Small intestine (tissue), 7 donors: Measurements from ENCODE around the gene MTX2. TPM values are rescaled to one million over a fixed set of nuclear protein-coding genes. Genes with fewer than 3 reads are reported as not detected.
"Not testable (repeated sequence)": the region's sequence is repeated elsewhere in the genome, so short reads cannot be mapped to it uniquely, and the experiment has no call there.

ENCODE experiments used
- DNase-seq, 2 donors: peaks; one replicate each; pipeline versions ENCODE4 v3.0.0 to v3.0.0-alpha.2; 2013
- FAIRE-seq: peaks from 2 replicates; lab custom pipeline; 2012; peaks lifted over from hg19 to GRCh38; lab: Jason Lieb, UNC
- H3K27ac ChIP-seq, 3 donors: one replicate each; pipeline ENCODE4 v1.5.1; 2013; ENCODE audit warnings: low read length in 2 of 3, mild to moderate bottlenecking in 2 of 3, control low read depth in 1 of 3, inconsistent platforms in 1 of 3, low read depth in 1 of 3, moderate library complexity in 1 of 3
- H3K27me3 ChIP-seq, 3 donors: one replicate each; pipeline ENCODE4 v1.6.1; 2013; ENCODE audit warnings: low read length in 3 of 3, inconsistent platforms in 1 of 3; ENCODE audit not compliant: control insufficient read depth in 3 of 3, insufficient read depth in 3 of 3
- H3K36me3 ChIP-seq, 3 donors: one replicate each; pipeline ENCODE4 v1.6.1; 2013; ENCODE audit warnings: low read length in 3 of 3, inconsistent platforms in 1 of 3, low read depth in 1 of 3, mild to moderate bottlenecking in 1 of 3, moderate library complexity in 1 of 3; ENCODE audit not compliant: control insufficient read depth in 3 of 3, insufficient read depth in 2 of 3
- H3K4me1 ChIP-seq, 3 donors: one replicate each; pipeline ENCODE4 v1.6.1; 2013; ENCODE audit warnings: low read length in 2 of 3, inconsistent platforms in 1 of 3, low read depth in 1 of 3, mild to moderate bottlenecking in 1 of 3, moderate library complexity in 1 of 3; ENCODE audit not compliant: control insufficient read depth in 3 of 3, insufficient read depth in 2 of 3
- H3K4me3 ChIP-seq, 3 donors: one replicate each; pipeline ENCODE4 v1.5.1; 2013; ENCODE audit warnings: low read length in 3 of 3, control low read depth in 1 of 3, inconsistent platforms in 1 of 3, low read depth in 1 of 3, mild to moderate bottlenecking in 1 of 3, moderate library complexity in 1 of 3
- H3K9me3 ChIP-seq, 2 donors: one replicate each; pipeline ENCODE4 v1.6.1; 2013; ENCODE audit warnings: low read depth in 1 of 2, low read length in 1 of 2; ENCODE audit not compliant: control insufficient read depth in 2 of 2, insufficient read depth in 1 of 2
- WGBS, 3 donors: extraction: QIAGEN DNeasy Blood & Tissue Kit; methylation state at CpG; one replicate each; pipeline ENCODE4 v1.1.7; 2013; 5-methylcytosine and 5-hydroxymethylcytosine counted together
- polyA plus RNA-seq, 4 donors: library from polyadenylated mRNA; stranded (reverse) in 3 of 4; unstranded in 1 of 4; fragments of 200-250 nt in 3 of 4; fragments of 120-200 nt in 1 of 4; gene quantifications; one replicate each; pipeline versions ENCODE4 v1.2.1 to v1.2.3, GENCODE V29; 2013
- donor health status: healthy with polysubstance abuse.
- donor health status: control.
- donor health status: control.
- donor health status: Bipolar disorder and iron deficiency.
- donor health status: healthy.

The MTX2 gene
- polyA plus RNA-seq, 4 donors: 28.1 to 53.7 (median 40.7) TPM

DNA sequence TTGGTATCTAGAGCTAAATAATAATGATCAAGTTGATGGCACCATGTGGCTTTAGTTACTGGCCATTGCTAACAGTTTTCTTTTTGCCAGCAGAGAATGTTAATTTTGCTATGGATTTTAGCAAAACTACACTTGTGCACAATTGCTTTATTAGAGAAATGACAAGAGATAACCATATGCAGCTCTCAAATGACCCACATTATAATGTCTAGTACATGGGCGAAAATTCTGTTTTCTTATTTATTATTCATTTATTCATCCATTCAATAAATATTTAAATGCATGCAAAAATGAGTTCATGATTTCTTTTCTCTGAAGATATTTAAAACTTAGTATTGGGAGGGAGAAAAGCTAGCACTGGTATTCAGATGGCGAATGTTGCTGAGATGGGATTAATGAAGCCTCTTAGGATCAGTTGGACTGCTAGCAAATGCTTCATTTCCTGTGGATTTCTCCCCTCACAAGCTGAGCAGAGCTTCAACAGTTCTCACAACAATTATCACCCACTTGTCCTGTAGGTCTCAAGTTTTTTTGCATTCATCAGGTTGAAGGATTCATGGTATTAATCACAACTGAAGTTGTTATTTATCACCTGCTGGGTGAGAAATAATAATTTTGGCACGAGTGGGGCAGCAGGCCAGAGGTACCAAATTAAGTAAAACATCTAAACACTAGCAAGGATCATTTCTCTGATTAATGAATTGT is 95.2 kb downstream of the MTX2 start:
- 78 to 79% (median 79%) methylated on average over 3 of the region's 3 CpGs for WGBS, 3 donors
- no peak for FAIRE-seq
- H3K9me3 ChIP-seq: no peaks in the 10 kb centered on the region

DNA sequence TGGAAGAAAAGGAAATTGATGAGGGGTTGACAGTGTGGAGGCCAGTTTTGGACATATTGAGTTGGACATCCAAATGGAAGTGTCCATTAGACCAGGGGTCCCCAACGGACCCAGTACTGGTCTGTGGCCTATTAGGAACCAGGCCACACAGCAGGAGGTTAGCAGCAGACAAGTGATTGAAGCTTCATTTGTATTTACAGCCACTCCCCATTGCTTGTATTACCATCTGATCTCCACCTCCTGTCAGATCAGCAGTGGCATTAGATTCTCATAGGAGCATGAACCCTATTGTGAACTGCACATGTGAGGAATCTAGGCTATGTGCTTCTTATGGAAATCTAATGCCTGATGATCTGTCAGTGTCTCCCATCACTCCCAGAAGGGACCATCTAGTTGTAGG is 99.1 kb downstream of the MTX2 start:
- Histone ChIP-seq H3K9me3 (no peaks in the 10 kb centered on the region), H3K4me3 (no peak overlapping the region), H3K27me3 (peaks cover 0 to 3% (median 2%) of the 10 kb centered on the region in 3 donors), H3K36me3 (no peaks in the 10 kb centered on the region), H3K27ac (no peak overlapping the region), H3K4me1 (no peaks in the 10 kb centered on the region)
- DNase-seq (no peak), FAIRE-seq (no peak)
- WGBS, 3 donors: 73 to 93% (median 78%) methylated on average over 1 of the region's 1 CpG

More for the DNA sequence above, 95.2 kb downstream of the MTX2 start:
- Histone ChIP-seq H3K4me1 (no peaks in the 10 kb centered on the region), H3K4me3 (no peak overlapping the region), H3K27me3 (no peaks in the 10 kb centered on the region), H3K36me3 (no peaks in the 10 kb centered on the region), H3K27ac (no peak overlapping the region)
- no peak for DNase-seq

DNA sequence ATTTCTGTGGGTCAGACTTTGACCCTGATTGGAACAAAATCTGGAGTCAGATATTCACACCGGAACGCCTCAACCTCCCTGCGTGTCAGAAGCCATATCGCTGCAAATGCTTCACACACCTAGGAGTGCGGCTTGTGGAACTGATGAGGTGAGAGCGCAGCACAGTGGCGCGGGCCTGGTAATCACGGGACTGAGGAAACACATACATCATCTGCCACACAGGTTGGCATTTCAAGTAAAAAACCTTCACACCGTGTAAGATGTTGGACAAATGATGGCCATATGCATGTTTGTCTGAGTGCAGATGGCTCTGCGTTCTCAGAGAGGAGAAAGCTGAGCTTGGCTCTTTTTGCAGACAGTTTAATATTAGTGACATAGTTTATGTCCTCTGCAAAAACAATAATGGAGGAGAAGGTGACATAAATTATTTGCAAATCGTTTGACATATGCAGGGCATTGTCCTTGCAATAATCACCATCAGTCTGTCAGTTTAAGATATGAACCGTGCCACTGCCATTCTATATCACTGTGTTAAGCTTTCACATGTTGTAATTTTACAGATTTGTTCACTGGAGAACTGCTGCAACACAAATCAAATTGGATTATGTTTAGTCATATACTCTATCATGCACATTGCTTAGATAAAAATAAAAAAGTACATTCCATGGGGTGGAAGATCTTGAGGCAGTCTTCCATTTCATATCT is 101.4 kb downstream of the MTX2 start:
- Histone ChIP-seq H3K4me1 (no peaks in the 10 kb centered on the region), H3K9me3 (no peaks in the 10 kb centered on the region), H3K36me3 (no peaks in the 10 kb centered on the region), H3K27ac (no peak overlapping the region), H3K4me3 (no peak overlapping the region), H3K27me3 (peaks cover 0 to 4% (median 3%) of the 10 kb centered on the region in 3 donors)
- no peak for DNase-seq
- WGBS, 3 donors: 70 to 78% (median 73%) methylated on average over 13 of the region's 13 CpGs
- FAIRE-seq: no peak

- H3K36me3 ChIP-seq, H3K4me3 ChIP-seq, FAIRE-seq, H3K9me3 ChIP-seq, H3K27me3 ChIP-seq, H3K27ac ChIP-seq, DNase-seq, H3K4me1 ChIP-seq: not testable (repeated sequence)
- 41 to 80% (median 43%) methylated on average over 1 of the region's 1 CpG for WGBS, 3 donors
Measured at GRCh38 chr2:176373155-176373554, 103.9 kb downstream of the MTX2 start.

DNA sequence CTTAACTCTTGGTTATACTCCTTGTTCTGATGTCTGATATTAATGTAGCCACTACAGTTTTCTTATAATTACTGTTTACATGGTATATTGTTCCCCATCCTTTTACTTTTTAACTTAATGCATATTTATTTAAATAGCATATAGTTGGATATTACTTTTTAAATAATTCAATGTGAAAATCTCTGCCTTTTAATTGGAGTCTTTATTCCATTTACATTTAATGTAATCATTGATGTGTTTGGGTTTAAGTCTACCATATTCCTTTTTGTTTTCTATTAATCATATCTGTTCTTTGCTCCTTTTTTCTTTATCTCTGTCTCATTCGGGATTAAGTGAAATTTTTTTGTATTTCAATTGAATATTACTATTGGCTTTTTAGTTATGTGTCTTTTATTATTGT is 109.1 kb downstream of the MTX2 start:
- peaks cover 0 to 4% of the 10 kb centered on the region in 2 donors for H3K9me3 ChIP-seq
- H3K36me3 ChIP-seq: no peaks in the 10 kb centered on the region
- no peak overlapping the region for H3K27ac ChIP-seq
- FAIRE-seq (no peak), DNase-seq (no peak)
- H3K4me1 ChIP-seq: no peaks in the 10 kb centered on the region
- WGBS, 3 donors: 86 to 94% (median 86%) methylated on average over 1 of the region's 1 CpG
- no peak overlapping the region for H3K4me3 ChIP-seq
- peaks cover 0 to 2% (median 0%) of the 10 kb centered on the region in 3 donors for H3K27me3 ChIP-seq

- Histone ChIP-seq H3K27me3 (no peaks in the 10 kb centered on the region), H3K4me1 (no peaks in the 10 kb centered on the region), H3K36me3 (no peaks in the 10 kb centered on the region), H3K9me3 (peaks cover 0 to 4% of the 10 kb centered on the region in 2 donors), H3K4me3 (no peak overlapping the region), H3K27ac (no peak overlapping the region)
- DNase-seq (no peak), FAIRE-seq (no peak)
- 90 to 97% (median 95%) methylated on average over 1 of the region's 1 CpG for WGBS, 3 donors
Measured at GRCh38 chr2:176380341-176380740, 111.1 kb downstream of the MTX2 start.

GRCh38 chr2:176383100-176383499 is 113.9 kb downstream of the MTX2 start:
- Histone ChIP-seq H3K9me3 (peaks cover 0 to under 1% of the 10 kb centered on the region in 2 donors), H3K36me3 (no peaks in the 10 kb centered on the region), H3K4me3 (no peak overlapping the region), H3K27ac (no peak overlapping the region), H3K4me1 (no peaks in the 10 kb centered on the region), H3K27me3 (no peaks in the 10 kb centered on the region)
- DNase-seq (no peak), FAIRE-seq (no peak)

DNA sequence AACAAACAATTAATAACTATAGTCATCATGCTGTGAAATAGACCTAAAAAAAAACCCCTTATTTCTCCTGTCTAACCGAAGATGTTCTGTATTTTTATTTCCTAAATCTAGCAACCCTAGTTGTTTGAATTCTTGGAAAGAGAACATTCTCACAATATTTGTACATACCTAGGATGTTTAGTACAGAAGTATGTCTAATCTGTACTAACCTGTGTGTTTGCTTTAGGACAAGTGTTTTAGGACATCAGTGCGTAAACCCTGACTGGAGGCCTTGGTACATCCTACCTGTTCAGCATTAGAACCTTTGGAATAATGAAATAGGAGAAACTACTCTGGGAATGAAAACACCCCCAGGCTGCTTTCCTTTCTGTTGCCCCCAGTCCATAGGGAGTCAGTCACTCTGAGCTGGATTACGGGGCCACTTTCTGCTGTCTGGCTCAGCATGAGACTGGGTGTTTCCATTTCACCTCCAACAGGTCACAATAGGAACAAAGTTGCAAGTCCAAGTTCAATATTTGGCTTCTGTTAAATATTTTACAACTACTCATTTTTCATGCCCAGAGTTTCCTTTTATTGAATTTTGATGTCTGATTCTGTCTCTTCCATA is 114.7 kb downstream of the MTX2 start:
- H3K27me3 ChIP-seq: no peaks in the 10 kb centered on the region
- no peak overlapping the region for H3K27ac ChIP-seq
- no peaks in the 10 kb centered on the region for H3K36me3 ChIP-seq
- 63 to 70% (median 63%) methylated on average over 3 of the region's 3 CpGs for WGBS, 3 donors
- H3K9me3 ChIP-seq: no peaks in the 10 kb centered on the region
- no peaks in the 10 kb centered on the region for H3K4me1 ChIP-seq
- DNase-seq (no peak), FAIRE-seq (no peak)
- no peak overlapping the region for H3K4me3 ChIP-seq
